ENCODE measurements around the gene CCDC157.

GRCh38 chr22:30337461-30337778 is 19.4 kb upstream of the CCDC157 start:
- TF ChIP-seq, protein P1, sequence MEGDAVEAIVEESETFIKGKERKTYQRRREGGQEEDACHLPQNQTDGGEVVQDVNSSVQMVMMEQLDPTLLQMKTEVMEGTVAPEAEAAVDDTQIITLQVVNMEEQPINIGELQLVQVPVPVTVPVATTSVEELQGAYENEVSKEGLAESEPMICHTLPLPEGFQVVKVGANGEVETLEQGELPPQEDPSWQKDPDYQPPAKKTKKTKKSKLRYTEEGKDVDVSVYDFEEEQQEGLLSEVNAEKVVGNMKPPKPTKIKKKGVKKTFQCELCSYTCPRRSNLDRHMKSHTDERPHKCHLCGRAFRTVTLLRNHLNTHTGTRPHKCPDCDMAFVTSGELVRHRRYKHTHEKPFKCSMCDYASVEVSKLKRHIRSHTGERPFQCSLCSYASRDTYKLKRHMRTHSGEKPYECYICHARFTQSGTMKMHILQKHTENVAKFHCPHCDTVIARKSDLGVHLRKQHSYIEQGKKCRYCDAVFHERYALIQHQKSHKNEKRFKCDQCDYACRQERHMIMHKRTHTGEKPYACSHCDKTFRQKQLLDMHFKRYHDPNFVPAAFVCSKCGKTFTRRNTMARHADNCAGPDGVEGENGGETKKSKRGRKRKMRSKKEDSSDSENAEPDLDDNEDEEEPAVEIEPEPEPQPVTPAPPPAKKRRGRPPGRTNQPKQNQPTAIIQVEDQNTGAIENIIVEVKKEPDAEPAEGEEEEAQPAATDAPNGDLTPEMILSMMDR (IDR thresholded peaks at IDR 0.05): no peak
- TF ChIP-seq EZH2phosphoT487 (IDR thresholded peaks at IDR 0.05) (no peak), EZH2 (IDR thresholded peaks at IDR 0.05) (no peak)

Data from neural progenitor cell (in vitro differentiated cells).